Activated B cell treated with CpG ODN at 0.5 μM for 24 hours (primary cell): ENCODE measurements around the gene SNX14. TPM values are rescaled to one million over a fixed set of nuclear protein-coding genes. Genes with fewer than 3 reads are reported as not detected.

Experiments used
- ATAC-seq: fragments of 200-7000 bp; cut with Tn5 transposase; one replicate; pipeline ENCODE4 v1.10.0; 2021; ENCODE audit warnings: low read depth, mild to moderate bottlenecking, moderate library complexity
- CTCF ChIA-PET: fragments of 350-600 bp; sonication (Branson Sonifier 250); formaldehyde crosslinking; loops from one replicate; lab custom pipeline; 2021; ENCODE audit warnings: antibody characterized with exemption; lab: Charles Lee
- POLR2A ChIA-PET: fragments of 350-600 bp; sonication (Branson Sonifier 250); formaldehyde crosslinking; loops from one replicate; lab custom pipeline; 2021; ENCODE audit warnings: antibody characterized with exemption; lab: Charles Lee
- DNase-seq: peaks from one replicate; pipeline ENCODE4 v3.0.0; 2022
- H3K27ac Mint-ChIP-seq: one replicate; pipeline ENCODE4 v1.8.0; 2020; ENCODE audit warnings: mixed read lengths
- H3K27me3 Mint-ChIP-seq: one replicate; pipeline ENCODE4 v1.8.0; 2021; ENCODE audit warnings: mixed read lengths
- H3K36me3 Mint-ChIP-seq: one replicate; pipeline ENCODE4 v1.8.0; 2021; ENCODE audit warnings: low read depth, mixed read lengths
- H3K4me1 Mint-ChIP-seq: one replicate; pipeline ENCODE4 v1.8.0; 2021; ENCODE audit warnings: mixed read lengths
- H3K4me3 Mint-ChIP-seq: one replicate; pipeline ENCODE4 v1.8.0; 2020; ENCODE audit warnings: mild to moderate bottlenecking, mixed read lengths
- H3K9me3 Mint-ChIP-seq: one replicate; pipeline ENCODE4 v1.8.0; 2020; ENCODE audit warnings: mixed read lengths
- intact Hi-C: fragments of 100-400 bp; cut with micrococcal nuclease; formaldehyde crosslinking; loops from one replicate; pipeline ENCODE4 v1.15.1; 2024
- total RNA-seq: library from RNA; stranded (reverse); gene quantifications from 2 replicates; pipeline ENCODE4 v1.2.3, GENCODE V29; 2022
- TF ChIP-seq, protein P1 (sequence below): fragments of 200-600 bp; IDR thresholded peaks from one replicate; pipeline ENCODE4 v1.8.0; 2022; ENCODE audit warnings: antibody characterized with exemption, mild to moderate bottlenecking

The SNX14 gene
- total RNA-seq, 1 donor from 2014 or later = 70.8 TPM

DNA sequence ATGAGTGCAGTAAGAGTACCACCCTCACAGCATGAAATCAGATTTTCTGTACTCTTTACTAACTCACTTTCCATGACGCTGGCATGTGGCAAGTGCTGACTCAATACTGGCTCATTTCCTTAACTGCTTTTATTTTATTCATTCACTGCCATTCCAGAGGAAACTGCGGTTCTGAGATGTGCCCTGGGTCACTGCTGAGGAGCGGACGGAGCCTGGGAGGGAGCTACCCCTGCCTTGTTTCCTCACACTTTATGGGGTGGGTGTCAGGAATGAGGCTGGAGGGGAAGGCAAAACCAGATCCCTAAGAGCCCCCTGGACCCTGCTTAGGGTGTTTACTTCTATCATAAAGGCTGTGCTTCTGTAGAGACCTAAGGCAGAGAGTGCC lies 129.4 kb downstream of the SNX14 start:
- peaks cover 69% of the 10 kb centered on the region for H3K4me1 Mint-ChIP-seq
- no peak overlapping the region for H3K4me3 Mint-ChIP-seq
- H3K27me3 Mint-ChIP-seq = no peaks in the 10 kb centered on the region
- no peaks in the 10 kb centered on the region for H3K9me3 Mint-ChIP-seq
- DNase-seq (no peak), ATAC-seq (no peak)
- ChIA-PET CTCF (interaction anchor here (6.3 kb wide), 1 partner anchor 19 kb away, joined by 23 read pairs; no protein-coding TSS in a partner anchor), POLR2A (interaction anchor here (1.0 to 4.2 kb wide), 2 partner anchors 14 to 214 kb away, joined by 4 to 25 read pairs; partner anchors contain the start of gene NT5E)
- intact Hi-C loops = loop anchor here (10.0 kb wide), 1 partner anchor 1239 kb away; the partner anchor contains the start of gene CEP162
- no peak overlapping the region for H3K27ac Mint-ChIP-seq
- peaks cover 2% of the 10 kb centered on the region for H3K36me3 Mint-ChIP-seq
- TF ChIP-seq, protein P1, sequence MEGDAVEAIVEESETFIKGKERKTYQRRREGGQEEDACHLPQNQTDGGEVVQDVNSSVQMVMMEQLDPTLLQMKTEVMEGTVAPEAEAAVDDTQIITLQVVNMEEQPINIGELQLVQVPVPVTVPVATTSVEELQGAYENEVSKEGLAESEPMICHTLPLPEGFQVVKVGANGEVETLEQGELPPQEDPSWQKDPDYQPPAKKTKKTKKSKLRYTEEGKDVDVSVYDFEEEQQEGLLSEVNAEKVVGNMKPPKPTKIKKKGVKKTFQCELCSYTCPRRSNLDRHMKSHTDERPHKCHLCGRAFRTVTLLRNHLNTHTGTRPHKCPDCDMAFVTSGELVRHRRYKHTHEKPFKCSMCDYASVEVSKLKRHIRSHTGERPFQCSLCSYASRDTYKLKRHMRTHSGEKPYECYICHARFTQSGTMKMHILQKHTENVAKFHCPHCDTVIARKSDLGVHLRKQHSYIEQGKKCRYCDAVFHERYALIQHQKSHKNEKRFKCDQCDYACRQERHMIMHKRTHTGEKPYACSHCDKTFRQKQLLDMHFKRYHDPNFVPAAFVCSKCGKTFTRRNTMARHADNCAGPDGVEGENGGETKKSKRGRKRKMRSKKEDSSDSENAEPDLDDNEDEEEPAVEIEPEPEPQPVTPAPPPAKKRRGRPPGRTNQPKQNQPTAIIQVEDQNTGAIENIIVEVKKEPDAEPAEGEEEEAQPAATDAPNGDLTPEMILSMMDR = no peak

DNA sequence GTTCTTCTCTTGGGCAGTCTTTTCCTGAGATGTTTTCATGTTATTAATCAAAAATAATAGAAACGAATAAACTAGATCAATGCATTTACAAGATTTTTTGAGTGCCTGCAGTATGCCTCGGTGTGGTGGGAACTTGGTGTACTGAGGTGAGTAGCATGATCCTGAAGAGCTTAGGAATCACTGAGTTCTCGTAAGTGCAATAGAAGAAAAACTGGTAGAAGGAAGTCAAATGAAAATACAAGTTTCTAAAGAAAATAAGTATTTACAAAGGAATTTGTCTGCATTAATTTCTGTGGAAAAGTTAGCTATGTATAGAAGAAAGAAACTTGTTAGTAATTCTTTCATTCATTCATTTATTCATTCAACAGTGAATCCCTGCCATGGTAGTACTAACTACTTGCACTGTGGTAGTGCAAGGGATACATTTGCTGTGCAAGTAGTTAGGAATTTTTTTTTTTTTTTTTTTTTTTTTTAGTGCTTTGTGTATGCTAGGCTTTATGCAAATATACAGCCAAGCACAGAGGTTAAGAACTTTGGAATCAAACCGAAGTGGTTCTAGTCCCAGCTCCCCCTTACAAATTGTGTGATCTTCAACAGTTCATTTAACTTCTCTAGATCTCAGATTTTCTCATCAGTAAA lies 129.9 kb downstream of the SNX14 start:
- peaks cover 2% of the 10 kb centered on the region for H3K36me3 Mint-ChIP-seq
- H3K4me1 Mint-ChIP-seq = peaks cover 73% of the 10 kb centered on the region
- ChIA-PET CTCF (interaction anchor here (3.1 to 6.3 kb wide), 2 partner anchors 14 to 19 kb away, joined by 9 to 23 read pairs; partner anchors contain the start of gene NT5E), POLR2A (interaction anchor here (1.0 to 4.2 kb wide), 2 partner anchors 14 to 215 kb away, joined by 4 to 25 read pairs; partner anchors contain the start of gene NT5E)
- no peaks in the 10 kb centered on the region for H3K9me3 Mint-ChIP-seq
- TF ChIP-seq, protein P1 = no peak
- no peak for DNase-seq
- ATAC-seq = no peak
- no peak overlapping the region for H3K27ac Mint-ChIP-seq
- no peak overlapping the region for H3K4me3 Mint-ChIP-seq
- H3K27me3 Mint-ChIP-seq = no peaks in the 10 kb centered on the region
- intact Hi-C loops = loop anchor here (10.0 kb wide), 1 partner anchor 1239 kb away; the partner anchor contains the start of gene CEP162

DNA sequence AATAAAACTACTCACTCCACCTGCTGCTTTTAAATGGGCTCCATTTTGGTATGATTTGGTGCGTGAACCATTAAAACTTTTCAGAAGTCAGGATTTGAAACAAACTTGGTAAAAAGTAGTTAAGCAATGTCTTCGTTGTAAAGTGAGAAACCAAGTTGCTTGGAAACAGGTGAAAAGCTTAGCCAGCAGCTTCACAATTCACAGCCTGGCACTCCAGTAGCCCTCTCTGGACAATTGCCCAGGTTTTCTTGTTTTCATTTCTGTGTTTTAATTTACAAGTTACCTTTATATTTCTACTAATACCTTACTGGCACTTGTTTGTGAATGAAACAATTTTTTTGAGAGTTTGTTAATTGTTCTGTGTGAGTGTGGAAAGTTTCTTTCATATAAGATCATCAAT lies 131.0 kb downstream of the SNX14 start:
- H3K36me3 Mint-ChIP-seq = peaks cover 2% of the 10 kb centered on the region
- TF ChIP-seq, protein P1 = no peak
- H3K27me3 Mint-ChIP-seq = no peaks in the 10 kb centered on the region
- DNase-seq = no peak
- intact Hi-C loops = loop anchor here (10.0 kb wide), 1 partner anchor 1238 kb away; the partner anchor contains the start of gene CEP162
- H3K27ac Mint-ChIP-seq = peak overlapping the region; percentile 62
- H3K9me3 Mint-ChIP-seq = no peaks in the 10 kb centered on the region
- no peak for ATAC-seq
- ChIA-PET CTCF (interaction anchor here (3.1 to 6.3 kb wide), 2 partner anchors 13 to 20 kb away, joined by 9 to 23 read pairs; partner anchors contain the start of gene NT5E), POLR2A (interaction anchor here (1.7 to 4.2 kb wide), 2 partner anchors 13 to 215 kb away, joined by 8 to 25 read pairs; partner anchors contain the start of gene NT5E)
- peaks cover 84% of the 10 kb centered on the region for H3K4me1 Mint-ChIP-seq
- H3K4me3 Mint-ChIP-seq = no peak overlapping the region

DNA sequence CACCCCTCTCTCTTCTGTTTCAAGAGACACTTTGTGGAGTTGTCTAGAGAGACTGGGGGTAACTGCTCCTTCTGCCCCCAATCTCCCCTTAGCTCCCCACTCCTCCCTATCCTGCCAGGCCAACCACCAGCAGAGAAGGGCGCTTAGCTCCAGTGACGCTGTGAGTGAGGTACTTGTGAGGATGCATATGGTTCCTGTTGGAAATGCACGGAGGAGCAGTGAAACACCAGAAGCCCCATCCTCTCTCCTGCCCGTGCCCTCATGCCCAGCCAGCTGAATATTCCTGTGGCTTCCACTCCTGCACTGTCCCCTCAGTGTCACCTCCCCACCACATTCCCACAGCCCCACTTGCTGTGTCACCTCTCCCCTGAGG lies 131.9 kb downstream of the SNX14 start:
- no peak for ATAC-seq
- intact Hi-C loops = loop anchor here (1.0 to 10.0 kb wide), 2 partner anchors 11 to 1237 kb away; partner anchors contain the start of genes CEP162 and NT5E

More for the DNA sequence above, 131.9 kb downstream of the SNX14 start:
- Mint-ChIP-seq H3K4me1 (peaks cover 93% of the 10 kb centered on the region), H3K9me3 (no peaks in the 10 kb centered on the region), H3K36me3 (no peaks in the 10 kb centered on the region), H3K27me3 (no peaks in the 10 kb centered on the region), H3K4me3 (no peak overlapping the region), H3K27ac (peak overlapping the region; percentile 62)
- no peak for DNase-seq
- POLR2A ChIA-PET = interaction anchor here (1.0 to 4.2 kb wide), 4 partner anchors 10 to 216 kb away, joined by 3 to 25 read pairs (median 6); partner anchors contain the start of gene NT5E
- CTCF ChIA-PET = interaction anchor here (3.1 to 6.3 kb wide), 2 partner anchors 12 to 21 kb away, joined by 9 to 23 read pairs; partner anchors contain the start of gene NT5E
- TF ChIP-seq, protein P1 = no peak
